Epithelial cell of umbilical artery (primary cell): Measurements from ENCODE around the gene DIPK2A. TPM values are rescaled to one million over a fixed set of nuclear protein-coding genes. Genes with fewer than 3 reads are reported as not detected.

ENCODE experiments used
- total RNA-seq: library from RNA; depleted of rRNA; stranded (reverse); fragments of >200 nt; gene quantifications from 2 replicates; pipeline ENCODE4 v1.2.3, GENCODE V29; 2014

DIPK2A gene
- total RNA-seq, result 55.0 and 67.9 TPM in 2 replicates

GRCh38 chr3:143971359-143972154 lies at the start of gene DIPK2A:
DIPK2A (plus strand) TSS chr3:143971823; CDS start chr3:143972333, 510 bp downstream.

Other genes starting within 250 kb of the DIPK2A start
- 1.3 and 2.3 TPM in 2 replicates for gene SLC9A9, start 123.4 kb upstream of the DIPK2A start, total RNA-seq